Measurements from ENCODE around the gene YAE1. TPM values are rescaled to one million over a fixed set of nuclear protein-coding genes. Genes with fewer than 3 reads are reported as not detected.

The YAE1 gene
- total RNA-seq, 1 donor from 2014 or later = 19.3 TPM

- Mint-ChIP-seq H3K27me3 (ENCODE audit: unreplicated experiment) (no peaks in the 10 kb centered on the region), H3K27ac (ENCODE audit: unreplicated experiment) (no peak overlapping the region), H3K4me3 (ENCODE audit: unreplicated experiment) (no peak overlapping the region), H3K9me3 (ENCODE audit: unreplicated experiment) (no peaks in the 10 kb centered on the region), H3K4me1 (ENCODE audit: unreplicated experiment) (no peaks in the 10 kb centered on the region), H3K36me3 (ENCODE audit: unreplicated experiment) (no peaks in the 10 kb centered on the region)
- DNase-seq (ENCODE audit: extremely low spot score, unreplicated experiment) = no peak
- TF ChIP-seq, protein P1, sequence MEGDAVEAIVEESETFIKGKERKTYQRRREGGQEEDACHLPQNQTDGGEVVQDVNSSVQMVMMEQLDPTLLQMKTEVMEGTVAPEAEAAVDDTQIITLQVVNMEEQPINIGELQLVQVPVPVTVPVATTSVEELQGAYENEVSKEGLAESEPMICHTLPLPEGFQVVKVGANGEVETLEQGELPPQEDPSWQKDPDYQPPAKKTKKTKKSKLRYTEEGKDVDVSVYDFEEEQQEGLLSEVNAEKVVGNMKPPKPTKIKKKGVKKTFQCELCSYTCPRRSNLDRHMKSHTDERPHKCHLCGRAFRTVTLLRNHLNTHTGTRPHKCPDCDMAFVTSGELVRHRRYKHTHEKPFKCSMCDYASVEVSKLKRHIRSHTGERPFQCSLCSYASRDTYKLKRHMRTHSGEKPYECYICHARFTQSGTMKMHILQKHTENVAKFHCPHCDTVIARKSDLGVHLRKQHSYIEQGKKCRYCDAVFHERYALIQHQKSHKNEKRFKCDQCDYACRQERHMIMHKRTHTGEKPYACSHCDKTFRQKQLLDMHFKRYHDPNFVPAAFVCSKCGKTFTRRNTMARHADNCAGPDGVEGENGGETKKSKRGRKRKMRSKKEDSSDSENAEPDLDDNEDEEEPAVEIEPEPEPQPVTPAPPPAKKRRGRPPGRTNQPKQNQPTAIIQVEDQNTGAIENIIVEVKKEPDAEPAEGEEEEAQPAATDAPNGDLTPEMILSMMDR (IDR thresholded peaks at IDR 0.05) = no peak
Observed at GRCh38 chr7:39615350-39615975, 49.3 kb downstream of the YAE1 start.

DNA sequence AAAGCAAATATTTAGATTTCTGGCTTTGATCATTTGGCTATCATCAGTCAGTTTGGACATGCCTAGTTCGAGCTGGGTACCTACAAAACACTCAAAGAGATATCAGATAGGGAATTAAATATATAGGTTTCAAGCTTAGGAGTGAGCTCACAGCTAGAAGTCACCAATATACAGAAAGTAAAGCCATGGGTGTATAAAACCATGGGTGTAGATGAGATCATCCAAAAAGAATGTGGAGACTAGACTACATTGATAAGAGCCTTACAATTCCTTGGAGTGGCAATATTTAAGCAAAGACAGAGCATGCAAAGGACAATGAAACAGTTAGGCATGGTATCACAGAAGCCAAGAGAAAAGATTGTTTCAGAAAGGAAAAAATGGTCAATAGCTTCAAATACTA lies 49.9 kb downstream of the YAE1 start:
- Mint-ChIP-seq H3K27me3 (ENCODE audit: unreplicated experiment) (no peaks in the 10 kb centered on the region), H3K4me1 (ENCODE audit: unreplicated experiment) (no peaks in the 10 kb centered on the region), H3K27ac (ENCODE audit: unreplicated experiment) (no peak overlapping the region), H3K4me3 (ENCODE audit: unreplicated experiment) (no peak overlapping the region), H3K9me3 (ENCODE audit: unreplicated experiment) (no peaks in the 10 kb centered on the region), H3K36me3 (ENCODE audit: unreplicated experiment) (no peaks in the 10 kb centered on the region)
- no peak for DNase-seq (ENCODE audit: extremely low spot score, unreplicated experiment)
- TF ChIP-seq, protein P1 (IDR thresholded peaks at IDR 0.05) = no peak

DNA sequence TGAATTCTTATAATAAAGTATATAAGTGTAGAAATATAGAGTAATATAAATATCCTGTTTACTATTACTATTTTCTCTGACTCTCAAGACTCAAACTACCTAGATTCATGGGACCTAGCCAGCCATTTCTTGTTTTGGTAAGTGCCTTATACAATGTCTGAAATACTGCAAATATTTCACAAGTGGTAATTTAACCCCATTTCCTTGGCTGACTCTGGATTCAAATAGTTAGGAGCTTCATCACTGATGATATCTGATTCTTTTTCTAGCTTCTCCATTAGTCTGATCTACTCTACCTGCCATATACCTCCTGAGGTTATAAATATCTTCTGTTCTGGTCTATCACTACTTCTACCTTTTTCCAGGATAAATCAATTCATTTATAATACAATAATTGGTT lies 50.8 kb downstream of the YAE1 start:
- TF ChIP-seq, protein P1 (IDR thresholded peaks at IDR 0.05) = no peak
- peaks cover 3% of the 10 kb centered on the region for H3K4me1 Mint-ChIP-seq (ENCODE audit: unreplicated experiment)
- no peak overlapping the region for H3K27ac Mint-ChIP-seq (ENCODE audit: unreplicated experiment)
- no peaks in the 10 kb centered on the region for H3K9me3 Mint-ChIP-seq (ENCODE audit: unreplicated experiment)
- no peak overlapping the region for H3K4me3 Mint-ChIP-seq (ENCODE audit: unreplicated experiment)
- DNase-seq (ENCODE audit: extremely low spot score, unreplicated experiment) = no peak
- no peaks in the 10 kb centered on the region for H3K27me3 Mint-ChIP-seq (ENCODE audit: unreplicated experiment)
- H3K36me3 Mint-ChIP-seq (ENCODE audit: unreplicated experiment) = peaks cover 1% of the 10 kb centered on the region

DNA sequence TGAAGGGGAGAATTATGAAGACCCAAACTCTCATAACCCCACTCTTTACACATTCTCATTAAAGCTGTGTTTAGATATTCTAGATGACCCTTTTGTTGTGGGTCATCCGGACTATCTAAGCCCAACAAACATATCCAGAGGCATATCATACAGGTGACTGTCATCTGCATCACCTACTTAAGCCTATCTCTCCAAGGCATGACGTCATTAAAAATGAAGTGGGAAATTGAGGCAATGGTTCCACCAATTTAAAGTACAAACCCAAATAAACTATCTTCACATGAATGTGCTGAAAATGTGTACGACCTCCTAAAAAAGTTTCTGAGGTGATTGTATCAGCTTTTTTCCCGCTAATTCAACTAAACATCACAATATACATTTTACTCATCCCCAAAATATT lies 52.7 kb downstream of the YAE1 start:
- no peak for DNase-seq (ENCODE audit: extremely low spot score, unreplicated experiment)
- no peak overlapping the region for H3K27ac Mint-ChIP-seq (ENCODE audit: unreplicated experiment)

DNA sequence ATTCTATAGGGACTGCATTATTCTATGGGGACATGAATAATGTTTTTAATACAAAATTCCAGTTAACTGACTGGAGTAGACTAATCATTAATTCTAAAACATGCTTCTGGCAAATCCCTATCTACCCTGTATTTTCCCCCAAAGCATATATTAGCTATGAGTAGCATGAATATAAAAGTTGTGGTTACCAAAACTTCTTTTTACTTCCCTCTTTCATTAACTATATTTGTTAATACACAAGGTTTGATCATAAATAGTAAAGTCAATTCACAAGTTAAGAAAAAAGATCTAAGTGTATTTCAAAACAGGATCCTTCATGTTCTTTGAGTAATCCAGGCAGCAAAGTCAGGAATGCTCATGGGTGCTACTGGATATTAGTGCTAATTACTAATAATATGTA lies 54.3 kb downstream of the YAE1 start:
- DNase-seq (ENCODE audit: extremely low spot score, unreplicated experiment) = no peak
- Mint-ChIP-seq H3K9me3 (ENCODE audit: unreplicated experiment) (no peaks in the 10 kb centered on the region), H3K4me3 (ENCODE audit: unreplicated experiment) (no peak overlapping the region), H3K36me3 (ENCODE audit: unreplicated experiment) (peaks cover 7% of the 10 kb centered on the region), H3K27ac (ENCODE audit: unreplicated experiment) (no peak overlapping the region), H3K4me1 (ENCODE audit: unreplicated experiment) (peaks cover 25% of the 10 kb centered on the region), H3K27me3 (ENCODE audit: unreplicated experiment) (no peaks in the 10 kb centered on the region)
- TF ChIP-seq, protein P1 (IDR thresholded peaks at IDR 0.05) = no peak

More for the DNA sequence above, 52.7 kb downstream of the YAE1 start:
- H3K4me3 Mint-ChIP-seq (ENCODE audit: unreplicated experiment) = no peak overlapping the region
- no peaks in the 10 kb centered on the region for H3K27me3 Mint-ChIP-seq (ENCODE audit: unreplicated experiment)
- no peaks in the 10 kb centered on the region for H3K9me3 Mint-ChIP-seq (ENCODE audit: unreplicated experiment)
- TF ChIP-seq, protein P1 (IDR thresholded peaks at IDR 0.05) = no peak
- peaks cover 10% of the 10 kb centered on the region for H3K4me1 Mint-ChIP-seq (ENCODE audit: unreplicated experiment)
- H3K36me3 Mint-ChIP-seq (ENCODE audit: unreplicated experiment) = peaks cover 5% of the 10 kb centered on the region

All from osteocyte (in vitro differentiated cells).